GM21367 (cell line): Measurements from ENCODE around the gene SNX13.
"Not testable (repeated sequence)": the region's sequence is repeated elsewhere in the genome, so short reads cannot be mapped to it uniquely, and the experiment has no call there.

Experiments used
- ATAC-seq: cut with Tn5 transposase; IDR thresholded peaks from one replicate; pipeline ENCODE4 v1.9.1; 2021; ENCODE audit not compliant: unreplicated experiment

Gene SNX13

GRCh38 chr7:17852361-17852760, 87.9 kb downstream of the SNX13 start:
- ATAC-seq = no peak

GRCh38 chr7:17849504-17849903, 90.8 kb downstream of the SNX13 start:
- no peak for ATAC-seq

GRCh38 chr7:17848516-17848915, 91.8 kb downstream of the SNX13 start:
- no peak for ATAC-seq

GRCh38 chr7:17846935-17847334, 93.4 kb downstream of the SNX13 start:
- ATAC-seq = no peak

- ATAC-seq = no peak
Observed at GRCh38 chr7:17845197-17845547, 95.1 kb downstream of the SNX13 start.

GRCh38 chr7:17844514-17845196, 95.6 kb downstream of the SNX13 start:
- ATAC-seq = no peak

GRCh38 chr7:17844022-17844421, 96.3 kb downstream of the SNX13 start:
- no peak for ATAC-seq

- no peak for ATAC-seq
Observed at GRCh38 chr7:17843041-17843440, 97.3 kb downstream of the SNX13 start.

- no peak for ATAC-seq
Observed at GRCh38 chr7:17832820-17833355, 107.4 kb downstream of the SNX13 start.

- no peak for ATAC-seq
Observed at GRCh38 chr7:17832242-17832641, 108.1 kb downstream of the SNX13 start.

- ATAC-seq = no peak
Observed at GRCh38 chr7:17830206-17830605, 110.1 kb downstream of the SNX13 start.

GRCh38 chr7:17829001-17829400, 111.3 kb downstream of the SNX13 start:
- no peak for ATAC-seq

- ATAC-seq = no peak
Observed at GRCh38 chr7:17822547-17823173, 117.6 kb downstream of the SNX13 start.

GRCh38 chr7:17816903-17817302, 123.4 kb downstream of the SNX13 start:
- ATAC-seq = no peak

GRCh38 chr7:17815318-17815717, 125.0 kb downstream of the SNX13 start:
- no peak for ATAC-seq

- no peak for ATAC-seq
Observed at GRCh38 chr7:17814058-17814457, 126.2 kb downstream of the SNX13 start.

- not testable (repeated sequence) for ATAC-seq
Observed at GRCh38 chr7:17809215-17809614, 131.1 kb downstream of the SNX13 start.

GRCh38 chr7:17807242-17807641, 133.1 kb downstream of the SNX13 start:
- ATAC-seq = no peak

GRCh38 chr7:17806631-17807030, 133.7 kb downstream of the SNX13 start:
- ATAC-seq = no peak

GRCh38 chr7:17802056-17802455, 138.2 kb downstream of the SNX13 start:
- no peak for ATAC-seq

- no peak for ATAC-seq
Observed at GRCh38 chr7:17792075-17792936, 148.0 kb downstream of the SNX13 start.

GRCh38 chr7:17787257-17787656, 153.0 kb downstream of the SNX13 start:
- ATAC-seq = no peak
